ENCODE results near the gene CTTN.
A peak's percentile ranks its signal among the peaks of the same experiment; 100 is the strongest.

Gene CTTN

GRCh38 chr11:70433526-70433925 is 35.2 kb downstream of the CTTN start:
- DNase-seq (ENCODE audit: extremely low read depth, insufficient read length), result no peak
- TF ChIP-seq, protein P1, sequence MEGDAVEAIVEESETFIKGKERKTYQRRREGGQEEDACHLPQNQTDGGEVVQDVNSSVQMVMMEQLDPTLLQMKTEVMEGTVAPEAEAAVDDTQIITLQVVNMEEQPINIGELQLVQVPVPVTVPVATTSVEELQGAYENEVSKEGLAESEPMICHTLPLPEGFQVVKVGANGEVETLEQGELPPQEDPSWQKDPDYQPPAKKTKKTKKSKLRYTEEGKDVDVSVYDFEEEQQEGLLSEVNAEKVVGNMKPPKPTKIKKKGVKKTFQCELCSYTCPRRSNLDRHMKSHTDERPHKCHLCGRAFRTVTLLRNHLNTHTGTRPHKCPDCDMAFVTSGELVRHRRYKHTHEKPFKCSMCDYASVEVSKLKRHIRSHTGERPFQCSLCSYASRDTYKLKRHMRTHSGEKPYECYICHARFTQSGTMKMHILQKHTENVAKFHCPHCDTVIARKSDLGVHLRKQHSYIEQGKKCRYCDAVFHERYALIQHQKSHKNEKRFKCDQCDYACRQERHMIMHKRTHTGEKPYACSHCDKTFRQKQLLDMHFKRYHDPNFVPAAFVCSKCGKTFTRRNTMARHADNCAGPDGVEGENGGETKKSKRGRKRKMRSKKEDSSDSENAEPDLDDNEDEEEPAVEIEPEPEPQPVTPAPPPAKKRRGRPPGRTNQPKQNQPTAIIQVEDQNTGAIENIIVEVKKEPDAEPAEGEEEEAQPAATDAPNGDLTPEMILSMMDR (IDR thresholded peaks at IDR 0.05; ENCODE audit: insufficient read depth, low read length, poor library complexity, severe bottlenecking), result no peak
- no peaks in the 10 kb centered on the region; the same call in 1 of the 2 replicates for H3K36me3 ChIP-seq (ENCODE audit: control insufficient read depth, insufficient read depth, low read length)
- no peaks in the 10 kb centered on the region for H3K27me3 ChIP-seq (replicated peaks; ENCODE audit: control insufficient read depth, insufficient read depth, low read length)
- no peak overlapping the region for H3K4me3 ChIP-seq (replicated peaks; ENCODE audit: low read depth, low read length)

- H3K36me3 ChIP-seq (ENCODE audit: control insufficient read depth, insufficient read depth, low read length), result no peaks in the 10 kb centered on the region; the same call in 1 of the 2 replicates
- TF ChIP-seq, protein P1 (IDR thresholded peaks at IDR 0.05; ENCODE audit: insufficient read depth, low read length, poor library complexity, severe bottlenecking), result no peak
- no peak overlapping the region for H3K4me3 ChIP-seq (replicated peaks; ENCODE audit: low read depth, low read length)
- no peaks in the 10 kb centered on the region for H3K27me3 ChIP-seq (replicated peaks; ENCODE audit: control insufficient read depth, insufficient read depth, low read length)
- peak; percentile 50 for DNase-seq (ENCODE audit: extremely low read depth, insufficient read length)
Measured at GRCh38 chr11:70433966-70434812, 35.9 kb downstream of the CTTN start.

GRCh38 chr11:70434813-70435278 is 36.5 kb downstream of the CTTN start:
- DNase-seq (ENCODE audit: extremely low read depth, insufficient read length), result no peak
- Histone ChIP-seq H3K36me3 (ENCODE audit: control insufficient read depth, insufficient read depth, low read length) (no peaks in the 10 kb centered on the region; the same call in 1 of the 2 replicates), H3K4me3 (replicated peaks; ENCODE audit: low read depth, low read length) (no peak overlapping the region), H3K27me3 (replicated peaks; ENCODE audit: control insufficient read depth, insufficient read depth, low read length) (no peaks in the 10 kb centered on the region)
- TF ChIP-seq, protein P1 (IDR thresholded peaks at IDR 0.05; ENCODE audit: insufficient read depth, low read length, poor library complexity, severe bottlenecking), result no peak

- no peak for DNase-seq (ENCODE audit: extremely low read depth, insufficient read length)
- Histone ChIP-seq H3K36me3 (ENCODE audit: control insufficient read depth, insufficient read depth, low read length) (no peaks in the 10 kb centered on the region; the same call in 1 of the 2 replicates), H3K4me3 (replicated peaks; ENCODE audit: low read depth, low read length) (no peak overlapping the region), H3K27me3 (replicated peaks; ENCODE audit: control insufficient read depth, insufficient read depth, low read length) (no peaks in the 10 kb centered on the region)
- TF ChIP-seq, protein P1 (IDR thresholded peaks at IDR 0.05; ENCODE audit: insufficient read depth, low read length, poor library complexity, severe bottlenecking), result no peak
Measured at GRCh38 chr11:70435361-70435760, 37.0 kb downstream of the CTTN start.

- H3K27me3 ChIP-seq (replicated peaks; ENCODE audit: control insufficient read depth, insufficient read depth, low read length), result no peaks in the 10 kb centered on the region
- DNase-seq (ENCODE audit: extremely low read depth, insufficient read length), result no peak
- no peak overlapping the region for H3K4me3 ChIP-seq (replicated peaks; ENCODE audit: low read depth, low read length)
- no peaks in the 10 kb centered on the region; the same call in 1 of the 2 replicates for H3K36me3 ChIP-seq (ENCODE audit: control insufficient read depth, insufficient read depth, low read length)
- TF ChIP-seq, protein P1 (IDR thresholded peaks at IDR 0.05; ENCODE audit: insufficient read depth, low read length, poor library complexity, severe bottlenecking), result no peak
Measured at GRCh38 chr11:70435765-70436500, 37.6 kb downstream of the CTTN start.

All from GM06990 (cell line).